HG02852 (cell line): ENCODE measurements around the gene STIL.
"Not testable (repeated sequence)": the region's sequence is repeated elsewhere in the genome, so short reads cannot be mapped to it uniquely, and the experiment has no call there.

Experiments used
- ATAC-seq: cut with Tn5 transposase; IDR thresholded peaks from one replicate; pipeline ENCODE4 v1.9.1; 2021; ENCODE audit warnings: mild to moderate bottlenecking, moderate library complexity; ENCODE audit not compliant: unreplicated experiment

Gene STIL

DNA sequence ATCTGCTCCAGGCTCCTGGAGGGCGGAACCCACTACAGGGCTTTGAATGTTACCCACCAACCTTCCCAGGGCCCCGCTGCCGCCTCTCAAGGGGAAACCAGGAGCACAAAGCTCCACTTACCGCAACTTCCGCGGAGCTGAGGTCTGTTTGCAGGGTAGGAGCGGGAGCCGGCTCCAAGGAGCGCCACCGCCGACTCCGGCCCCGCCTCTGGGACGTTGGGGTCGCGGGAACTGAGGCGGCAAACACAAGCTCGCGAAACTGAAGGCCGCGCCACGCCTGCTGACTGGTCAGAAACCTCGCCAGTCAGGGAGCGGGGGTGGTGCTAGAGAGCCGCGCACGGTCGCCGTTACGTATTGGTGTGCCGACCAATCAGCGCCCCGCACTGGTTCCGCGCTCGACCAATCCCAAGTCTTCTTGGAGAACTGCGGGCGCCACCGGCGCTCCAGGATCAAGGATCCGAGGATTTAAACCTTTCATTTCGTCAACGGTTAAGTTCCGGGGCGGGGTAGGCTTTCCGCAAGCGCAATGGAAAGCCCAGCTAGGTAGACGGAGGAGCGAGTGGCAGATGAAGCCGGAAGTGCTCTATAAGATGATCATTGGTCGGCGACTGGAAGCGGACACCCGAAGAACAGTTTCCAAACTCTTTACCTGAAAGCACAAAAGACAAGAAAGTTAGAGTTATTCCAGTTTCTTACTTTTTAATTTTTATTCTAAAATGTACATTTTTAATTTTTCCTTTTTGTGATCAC lies at the start of gene STIL:
TSS of gene STIL (minus strand) at position 233 of the 750 bp plus-strand sequence. CDS start 3,828 bp downstream, outside the sequence.
- ATAC-seq: peak; percentile 96

GRCh38 chr1:47362828-47363227 lies 48.9 kb upstream of the STIL start:
- no peak for ATAC-seq

GRCh38 chr1:47361380-47361779 lies 47.4 kb upstream of the STIL start:
- ATAC-seq: no peak

GRCh38 chr1:47351305-47351704 lies 37.4 kb upstream of the STIL start:
- ATAC-seq: peak; percentile 93

GRCh38 chr1:47348246-47348645 lies 34.3 kb upstream of the STIL start:
- no peak for ATAC-seq

DNA sequence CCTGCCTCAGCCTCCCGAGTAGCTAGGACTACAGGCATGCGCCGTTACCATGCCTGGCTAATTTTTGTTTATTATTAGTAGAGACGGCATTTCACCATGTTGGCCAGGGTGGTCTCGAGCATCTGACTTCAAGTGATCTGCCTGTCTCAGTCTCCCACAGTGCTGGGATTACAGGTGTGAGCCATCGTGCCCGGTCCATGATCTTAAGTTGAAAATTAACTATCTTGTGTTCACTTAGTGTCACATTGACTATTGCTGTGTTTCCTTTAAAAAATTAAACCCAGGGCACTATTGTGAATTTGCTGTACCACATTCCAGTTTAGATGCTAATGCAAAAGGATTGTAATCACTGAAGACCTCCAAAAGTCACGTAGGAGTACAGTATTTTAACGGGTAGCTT lies 33.8 kb upstream of the STIL start:
- no peak for ATAC-seq

- ATAC-seq: not testable (repeated sequence)
These were observed 33.0 kb upstream of the STIL start for GRCh38 chr1:47346979-47347378.

- ATAC-seq: no peak
These were observed 26.3 kb upstream of the STIL start for GRCh38 chr1:47340227-47340626.

DNA sequence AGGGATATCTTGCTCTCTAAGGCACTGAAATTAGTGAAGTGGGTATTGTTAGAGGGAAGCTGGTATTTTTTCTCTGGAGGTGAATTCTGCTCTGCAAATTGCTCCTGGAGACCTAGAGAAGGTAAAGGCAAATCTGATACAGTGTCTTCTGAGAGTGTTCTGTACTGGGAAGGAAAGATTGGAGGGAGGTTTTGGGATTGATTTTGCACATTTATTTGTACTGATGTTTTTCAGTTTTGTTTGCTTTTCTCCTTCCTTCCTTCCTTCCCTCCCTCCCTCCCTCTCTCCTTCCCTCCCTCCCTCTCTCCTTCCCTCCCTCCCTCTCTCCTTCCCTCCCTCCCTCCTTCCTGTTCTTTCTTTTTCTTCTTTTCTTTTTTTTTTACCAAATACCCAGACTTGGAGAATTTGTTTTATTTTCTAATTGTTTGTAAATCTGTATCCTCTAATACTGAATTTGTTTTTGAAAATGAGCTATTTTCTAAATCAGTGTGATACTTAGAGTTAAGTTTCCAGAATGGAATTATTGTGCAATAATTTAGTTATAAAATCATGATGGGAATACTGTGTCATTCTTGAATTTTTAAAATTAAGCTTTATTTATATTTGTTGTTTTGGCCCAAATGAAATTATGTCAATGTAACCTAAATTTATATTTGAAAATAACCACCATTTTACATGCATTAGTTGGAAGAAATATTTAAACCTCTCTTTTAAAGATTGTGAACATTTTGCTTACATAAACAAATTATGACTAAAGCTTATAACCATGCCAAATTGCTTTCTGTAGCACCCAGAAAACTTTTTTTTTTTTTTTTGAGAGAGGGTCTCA lies 24.5 kb upstream of the STIL start:
- ATAC-seq: no peak

DNA sequence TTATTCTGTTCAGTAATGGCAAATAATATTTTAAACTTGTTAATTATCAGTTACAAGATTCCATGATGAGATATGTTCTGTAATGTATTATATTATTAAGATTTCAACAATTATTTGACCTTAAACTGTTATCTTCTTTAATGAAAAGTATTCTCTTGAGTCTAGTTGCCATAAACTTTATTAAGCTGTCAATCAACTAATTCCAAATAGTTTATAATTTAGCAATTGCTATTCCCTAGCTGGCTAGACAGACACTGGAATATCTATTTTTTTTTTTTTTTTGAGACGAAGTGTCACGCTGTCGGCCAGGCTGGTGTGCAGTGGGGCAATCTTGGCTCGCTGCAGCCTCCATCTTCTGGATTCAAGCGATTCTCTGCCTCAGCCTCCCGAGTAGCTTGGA lies 23.4 kb upstream of the STIL start:
- no peak for ATAC-seq

DNA sequence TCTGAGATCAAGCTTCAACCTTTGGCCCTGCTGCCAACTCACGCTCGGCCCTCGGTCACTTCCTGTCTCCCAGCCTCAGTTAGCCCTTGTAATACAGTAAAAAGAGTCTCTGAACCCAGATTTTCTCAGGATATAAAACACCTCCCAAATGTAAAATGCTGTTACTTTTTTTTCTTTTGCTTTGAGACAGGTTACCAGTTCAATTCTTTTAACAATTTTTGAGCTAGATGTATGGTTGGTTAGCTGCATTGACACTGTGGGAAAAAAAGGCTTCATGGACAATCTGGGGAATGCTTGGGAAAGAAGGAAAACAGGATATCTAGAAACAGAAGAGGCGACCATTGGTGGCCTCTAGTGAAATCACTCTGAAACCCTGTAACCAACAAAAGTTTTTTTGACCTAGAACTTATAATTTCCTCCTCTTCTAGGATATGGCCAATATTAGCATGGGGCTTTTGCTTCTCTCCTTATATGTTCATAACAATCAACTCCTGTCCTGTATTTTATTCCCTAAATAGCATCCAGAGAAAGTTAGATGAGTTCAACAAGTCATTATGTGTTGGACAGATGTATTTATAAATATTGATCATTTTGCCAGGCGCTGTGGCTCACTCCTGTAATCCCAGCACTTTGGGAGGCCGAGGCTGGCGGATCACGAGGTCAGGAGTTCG lies 21.0 kb upstream of the STIL start:
- ATAC-seq: no peak

- ATAC-seq: peak; percentile 88
These were observed 20.2 kb upstream of the STIL start for GRCh38 chr1:47333922-47334764.

GRCh38 chr1:47333578-47333921 lies 19.6 kb upstream of the STIL start, which contains the start of gene CMPK1:
TSS of gene CMPK1 (plus strand) at chr1:47333790. CDS start at chr1:47333946, 156 bp downstream.
- ATAC-seq: peak; percentile 73

DNA sequence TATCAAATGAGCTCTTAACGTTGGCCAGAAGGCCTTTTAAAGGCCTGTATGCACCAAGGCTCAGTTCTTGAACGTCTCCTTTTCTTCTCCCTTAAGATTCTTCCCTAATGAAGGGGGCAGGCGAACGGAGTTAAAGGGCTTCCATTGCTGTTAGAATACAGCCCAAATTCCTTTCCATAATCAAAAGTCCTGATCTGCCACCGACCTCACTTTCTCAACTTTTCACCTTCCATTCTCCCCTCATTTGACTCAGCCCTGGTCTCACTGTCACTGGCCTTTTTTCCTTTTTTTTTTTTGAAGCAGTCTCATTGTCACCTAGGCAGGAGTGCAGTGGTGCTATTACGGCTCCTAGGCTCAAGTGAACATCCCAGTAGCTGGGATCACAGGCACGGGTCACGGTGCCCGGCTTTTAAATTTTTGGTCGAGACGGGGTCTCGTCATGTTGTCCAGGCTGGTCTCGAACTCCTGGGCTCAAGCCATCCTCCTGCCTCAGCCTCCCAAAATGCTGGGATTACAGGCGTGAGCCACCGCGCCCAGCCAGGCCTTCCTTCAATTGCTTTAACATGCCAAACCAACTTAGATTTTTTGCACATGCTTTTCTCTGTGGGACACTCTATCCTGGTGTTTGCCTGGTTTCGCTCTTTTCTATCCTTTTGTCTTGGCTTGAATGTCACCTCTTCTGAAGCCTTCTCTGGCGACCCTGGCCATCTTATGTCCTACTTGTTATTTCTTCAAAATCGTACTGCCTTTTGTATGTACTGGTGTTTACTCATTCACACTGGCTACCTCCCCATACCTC lies 19.0 kb upstream of the STIL start:
- no peak for ATAC-seq

GRCh38 chr1:47331875-47332274 lies 17.9 kb upstream of the STIL start:
- no peak for ATAC-seq

DNA sequence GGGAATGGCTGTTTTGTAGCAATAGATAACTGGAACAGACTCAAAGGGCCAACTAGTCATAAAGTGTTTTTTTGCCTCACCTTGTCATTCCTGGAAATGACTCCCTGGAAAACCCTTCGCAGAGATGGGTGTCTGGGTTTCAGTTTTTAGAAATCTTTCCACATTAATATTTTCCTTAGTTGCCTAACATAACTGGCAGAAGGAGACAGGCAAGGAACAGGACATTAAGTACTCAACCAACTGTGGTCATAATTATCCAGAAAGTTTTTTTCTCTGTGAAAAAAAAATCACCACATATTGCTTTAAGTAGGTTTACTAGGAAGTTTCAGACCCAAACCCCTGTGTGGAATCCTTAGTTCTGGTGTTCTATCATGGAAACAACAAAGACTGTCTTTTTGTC lies 16.3 kb upstream of the STIL start:
- no peak for ATAC-seq

DNA sequence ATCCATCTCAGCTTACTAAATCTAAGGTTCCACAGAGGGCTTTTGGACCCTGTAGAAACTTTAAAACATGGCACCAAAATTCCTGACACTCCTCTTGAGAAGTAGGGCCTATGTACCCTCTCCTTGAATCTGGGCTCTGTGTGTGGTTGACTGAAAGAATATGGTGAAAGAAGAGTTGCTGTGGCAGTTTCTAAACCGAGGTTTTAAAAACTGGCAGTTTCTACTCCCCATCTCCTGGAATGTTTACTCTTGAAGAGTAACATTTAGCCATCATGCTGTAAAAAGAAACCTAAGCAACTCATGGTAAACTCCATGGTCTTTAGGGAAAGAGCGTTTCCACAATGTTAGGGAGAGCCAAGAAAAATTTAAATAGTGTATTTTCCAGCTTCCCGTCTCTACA lies 15.0 kb upstream of the STIL start:
- ATAC-seq: no peak

GRCh38 chr1:47326271-47326670 lies 12.3 kb upstream of the STIL start:
- no peak for ATAC-seq

DNA sequence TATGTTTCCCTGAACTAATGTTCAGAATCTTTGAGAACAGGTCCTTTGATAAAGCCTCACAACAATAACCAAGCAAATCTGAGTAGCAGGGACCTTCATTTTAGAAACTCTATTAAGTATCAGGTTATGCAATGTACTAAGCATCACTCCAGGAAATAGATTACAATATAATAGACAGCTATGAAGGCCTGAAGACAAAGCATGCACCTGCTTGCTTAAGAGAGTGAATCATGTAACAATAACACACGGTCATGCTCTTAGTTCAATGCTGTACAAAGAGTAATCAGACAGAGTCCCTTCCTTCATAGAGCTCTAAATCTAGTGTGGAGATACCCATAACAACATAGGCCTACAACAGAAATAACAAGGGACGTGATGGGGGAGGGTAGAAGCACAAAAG lies 11.6 kb upstream of the STIL start:
- no peak for ATAC-seq

DNA sequence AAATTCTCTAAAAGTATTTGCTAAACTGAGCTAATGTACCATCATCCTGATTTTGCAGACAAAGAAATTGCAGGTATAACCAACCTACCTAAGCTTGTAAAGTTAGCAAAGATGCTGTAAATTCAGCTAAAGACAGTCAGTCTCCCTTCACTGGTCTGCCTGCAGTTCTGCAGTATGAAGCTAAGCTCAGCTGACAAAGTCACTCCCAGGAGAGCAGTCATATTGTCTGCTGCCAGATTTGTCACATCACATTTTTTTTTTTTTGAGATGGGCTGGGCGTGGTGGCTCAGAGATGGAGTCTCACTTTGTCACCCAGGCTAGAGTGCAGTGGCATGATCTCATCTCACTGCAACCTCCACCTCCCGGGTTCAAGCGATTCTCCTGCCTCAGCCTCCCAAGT lies 10.7 kb upstream of the STIL start:
- no peak for ATAC-seq
